GM23338 (cell line): ENCODE results near the gene THUMPD3. TPM values are rescaled to one million over a fixed set of nuclear protein-coding genes. Genes with fewer than 3 reads are reported as not detected.

Experiments used
- ATAC-seq: fragments of 200-7000 bp; cut with Tn5 transposase; 3 replicates; pipeline ENCODE4 v1.9.1; 2020
- DNase-seq: peaks from one replicate; pipeline ENCODE4 v3.0.0-alpha.2; 2015; ENCODE audit warnings: low spot score
- H2AFZ ChIP-seq: fragments of 200-600 bp; sonication (generic); 2 replicates; pipeline ENCODE4 v1.8.0; 2016; ENCODE audit warnings: antibody characterized with exemption, mild to moderate bottlenecking, moderate library complexity
- H3F3A ChIP-seq: fragments of 200-600 bp; sonication (generic); replicated peaks from 2 replicates; pipeline ENCODE4 v1.8.0; 2017; ENCODE audit warnings: antibody characterized with exemption, mixed run types, low read depth
- H3K27ac ChIP-seq: fragments of 200-600 bp; sonication (generic); 2 replicates; pipeline ENCODE4 v1.6.1; 2016; ENCODE audit warnings: low read depth
- H3K27me3 ChIP-seq: fragments of 200-600 bp; sonication (generic); 2 replicates; pipeline ENCODE4 v1.8.0; 2016; ENCODE audit warnings: mild to moderate bottlenecking, mixed run types, moderate library complexity; ENCODE audit not compliant: insufficient read depth
- H3K36me3 ChIP-seq: fragments of 200-600 bp; sonication (generic); 2 replicates; pipeline ENCODE4 v1.8.0; 2016; ENCODE audit warnings: mild to moderate bottlenecking; ENCODE audit not compliant: insufficient read depth
- H3K4me1 ChIP-seq: fragments of 200-600 bp; sonication (generic); 2 replicates; pipeline ENCODE4 v1.8.0; 2016; ENCODE audit warnings: mild to moderate bottlenecking, moderate library complexity; ENCODE audit not compliant: insufficient read depth
- H3K4me2 ChIP-seq: fragments of 200-600 bp; sonication (generic); 2 replicates; pipeline ENCODE4 v1.7.1; 2017; ENCODE audit warnings: mixed run types
- H3K4me3 ChIP-seq: fragments of 200-600 bp; sonication (generic); 2 replicates; pipeline ENCODE4 v1.6.1; 2016; ENCODE audit warnings: mixed run types
- H3K79me2 ChIP-seq: fragments of 200-600 bp; sonication (generic); replicated peaks from 2 replicates; pipeline ENCODE4 v1.8.0; 2017; ENCODE audit warnings: mild to moderate bottlenecking; ENCODE audit not compliant: insufficient read depth
- H3K9me2 ChIP-seq: fragments of 200-600 bp; sonication (generic); 2 replicates; pipeline ENCODE4 v1.8.0; 2017; ENCODE audit not compliant: insufficient read depth
- H4K20me1 ChIP-seq: fragments of 200-600 bp; sonication (generic); replicated peaks from 2 replicates; pipeline ENCODE4 v1.8.0; 2017; ENCODE audit warnings: mild to moderate bottlenecking; ENCODE audit not compliant: insufficient read depth
- H3K27ac Mint-ChIP-seq: 2 replicates; pipeline ENCODE4 v1.8.0; 2020; ENCODE audit warnings: inconsistent platforms, mild to moderate bottlenecking, moderate library complexity, mixed read lengths
- H3K27me3 Mint-ChIP-seq: 3 replicates; pipeline ENCODE4 v1.8.0; 2022; ENCODE audit warnings: low read depth, mild to moderate bottlenecking, moderate library complexity, mixed read lengths, inconsistent platforms; ENCODE audit not compliant: insufficient read depth, poor library complexity
- H3K36me3 Mint-ChIP-seq: 3 replicates; pipeline ENCODE4 v1.8.0; 2021; ENCODE audit warnings: low read depth, mild to moderate bottlenecking, inconsistent platforms, moderate library complexity, mixed read lengths
- H3K4me1 Mint-ChIP-seq: 3 replicates; pipeline ENCODE4 v1.8.0; 2020; ENCODE audit warnings: mild to moderate bottlenecking, inconsistent platforms, mixed read lengths
- H3K4me3 Mint-ChIP-seq: 3 replicates; pipeline ENCODE4 v1.8.0; 2021; ENCODE audit warnings: moderate library complexity, mild to moderate bottlenecking, inconsistent platforms, mixed read lengths
- H3K9me3 Mint-ChIP-seq: 3 replicates; pipeline ENCODE4 v1.8.0; 2020; ENCODE audit warnings: moderate library complexity, mild to moderate bottlenecking, inconsistent platforms, mixed read lengths
- CREB1 ChIP-seq: fragments of 250-450 bp; sonication (Bioruptor Pico); IDR thresholded peaks from 2 replicates; pipeline ENCODE4 v1.5.0; 2020; ENCODE audit warnings: low read depth, mild to moderate bottlenecking, moderate library complexity
- CTCF ChIP-seq, 2 experiments: fragments of 200-600 bp in 1 of 2; sonication (generic) in 1 of 2; conservative IDR thresholded peaks; 2 replicates each; pipeline versions ENCODE4 v1.5.1 to v1.6.1; 2016 to 2017; ENCODE audit warnings: antibody characterized with exemption in 2 of 2, low read depth in 2 of 2, mild to moderate bottlenecking in 2 of 2, moderate library complexity in 1 of 2
- EZH2 ChIP-seq: fragments of 200-600 bp; sonication (generic); IDR thresholded peaks from one replicate; pipeline ENCODE4 v1.8.0; 2017; ENCODE audit warnings: antibody characterized with exemption, mild to moderate bottlenecking, low read depth; ENCODE audit not compliant: unreplicated experiment
- EZH2phosphoT487 ChIP-seq: fragments of 200-600 bp; sonication (generic); IDR thresholded peaks from one replicate; pipeline ENCODE4 v1.8.1; 2018; ENCODE audit warnings: antibody characterized with exemption; ENCODE audit not compliant: unreplicated experiment
- NANOG ChIP-seq: IDR thresholded peaks from 2 replicates; pipeline ENCODE4 v1.6.1; 2016; ENCODE audit warnings: antibody characterized with exemption, borderline replicate concordance
- POLR2AphosphoS5 ChIP-seq: IDR thresholded peaks from 2 replicates; pipeline ENCODE4 v1.6.1; 2016; ENCODE audit warnings: antibody characterized with exemption, low read depth
- STAT1 ChIP-seq: IDR thresholded peaks from one replicate; pipeline ENCODE4 v1.6.1; 2016; ENCODE audit warnings: antibody characterized with exemption; ENCODE audit not compliant: unreplicated experiment
- polyA plus RNA-seq: library from polyadenylated mRNA; unstranded; fragments of >200 nt; fragmentation: Nextera tagmentation; extraction: Ambion mirVana; gene quantifications from 2 replicates; pipeline ENCODE4 v1.2.1, GENCODE V29; 2016
- total RNA-seq: library from RNA; depleted of rRNA; stranded (reverse); fragments of >200 nt; shearing (Covaris generic); gene quantifications from 2 replicates; pipeline ENCODE4 v1.2.3, GENCODE V29; 2014

Gene THUMPD3
- total and polyA plus RNA-seq, 2 experiments from 2014 or later, result 30.1 to 54.1 TPM

GRCh38 chr3:9388562-9389272 lies 25.9 kb downstream of the THUMPD3 start:
- H4K20me1 ChIP-seq, result peaks cover 29% of the 10 kb centered on the region
- H3K9me2 ChIP-seq, result no peaks in the 10 kb centered on the region
- peaks cover 45% of the 10 kb centered on the region for H3K79me2 ChIP-seq
- H3F3A ChIP-seq, result peaks cover 34% of the 10 kb centered on the region; the same call in 1 of the 2 replicates
- H3K4me2 ChIP-seq, result no peak overlapping the region
- peaks cover 50% of the 10 kb centered on the region for H3K36me3 ChIP-seq
- Mint-ChIP-seq H3K36me3 (peaks cover 98% of the 10 kb centered on the region), H3K27me3 (no peaks in the 10 kb centered on the region), H3K4me3 (no peak overlapping the region), H3K4me1 (peaks cover 7% of the 10 kb centered on the region), H3K9me3 (no peaks in the 10 kb centered on the region), H3K27ac (no peak overlapping the region; the same call in 1 of the 2 replicates)
- no peaks in the 10 kb centered on the region for H3K4me1 ChIP-seq
- no peak overlapping the region for H3K4me3 ChIP-seq
- no peaks in the 10 kb centered on the region for H3K27me3 ChIP-seq
- TF ChIP-seq CTCF (conservative IDR thresholded peaks at IDR 0.05; ENCODE audit: low read depth in 2 of 2) (no peak), EZH2phosphoT487 (no peak), EZH2 (no peak), CREB1 (CRISPR knock-in tag) (no peak), STAT1 (no peak)
- peak overlapping the region; percentile 75 for H3K27ac ChIP-seq
- H2AFZ ChIP-seq, result no peak overlapping the region
- DNase-seq, result no peak
- no peak for ATAC-seq

- Mint-ChIP-seq H3K27ac (no peak overlapping the region), H3K27me3 (no peaks in the 10 kb centered on the region), H3K9me3 (no peaks in the 10 kb centered on the region), H3K4me3 (no peak overlapping the region), H3K4me1 (peaks cover 22% of the 10 kb centered on the region), H3K36me3 (peaks cover 98% of the 10 kb centered on the region)
- ATAC-seq (no peak), DNase-seq (no peak)
- H3F3A ChIP-seq, result peaks cover 31% of the 10 kb centered on the region; the same call in 1 of the 2 replicates
- H3K9me2 ChIP-seq, result no peaks in the 10 kb centered on the region
- H3K79me2 ChIP-seq, result peaks cover 62% of the 10 kb centered on the region
- peaks cover 12% of the 10 kb centered on the region for H3K4me1 ChIP-seq
- peaks cover 46% of the 10 kb centered on the region for H4K20me1 ChIP-seq
- no peak overlapping the region for H2AFZ ChIP-seq
- H3K4me3 ChIP-seq, result no peak overlapping the region
- no peak overlapping the region for H3K27ac ChIP-seq
- TF ChIP-seq EZH2, result no peak
- TF ChIP-seq NANOG, result no peak
- no peak for TF ChIP-seq POLR2AphosphoS5
- TF ChIP-seq CREB1 (CRISPR knock-in tag), result no peak
- H3K27me3 ChIP-seq, result no peaks in the 10 kb centered on the region
- no peak overlapping the region for H3K4me2 ChIP-seq
- peaks cover 63% of the 10 kb centered on the region for H3K36me3 ChIP-seq
Measured at GRCh38 chr3:9390265-9390888, 27.5 kb downstream of the THUMPD3 start.
